HepG2 (cell line): ENCODE results near the gene KCTD5. TPM values are rescaled to one million over a fixed set of nuclear protein-coding genes. Genes with fewer than 3 reads are reported as not detected.

Source experiments
- AKAP8 ChIP-seq: sonication (generic); formaldehyde crosslinking; IDR thresholded peaks from 2 replicates; pipeline ENCODE4 v1.5.1; 2020; ENCODE audit warnings: mild to moderate bottlenecking, missing genetic modification reagents
- JUN ChIP-seq: sonication (generic); formaldehyde crosslinking; IDR thresholded peaks from 2 replicates; pipeline ENCODE4 v1.4.0; 2020; ENCODE audit warnings: mild to moderate bottlenecking, missing genetic modification reagents
- KDM4B ChIP-seq: sonication (generic); formaldehyde crosslinking; IDR thresholded peaks from 2 replicates; pipeline ENCODE4 v1.4.0; 2020; ENCODE audit warnings: missing genetic modification reagents
- KLF12 ChIP-seq: sonication (generic); formaldehyde crosslinking; IDR thresholded peaks from 2 replicates; pipeline ENCODE4 v1.4.0; 2020; ENCODE audit warnings: missing genetic modification reagents, borderline replicate concordance
- REXO4 ChIP-seq: sonication (generic); formaldehyde crosslinking; IDR thresholded peaks from 2 replicates; pipeline ENCODE4 v1.8.0; 2022; ENCODE audit warnings: missing genetic modification reagents, mild to moderate bottlenecking, borderline replicate concordance
- ZBTB38 ChIP-seq: sonication (generic); formaldehyde crosslinking; IDR thresholded peaks from 2 replicates; pipeline ENCODE4 v1.5.1; 2020; ENCODE audit warnings: mild to moderate bottlenecking, missing genetic modification reagents
- ZC3H4 ChIP-seq: sonication (generic); formaldehyde crosslinking; IDR thresholded peaks from 2 replicates; pipeline ENCODE4 v1.4.0; 2020; ENCODE audit warnings: missing genetic modification reagents, borderline replicate concordance
- ZNF224 ChIP-seq: sonication (generic); formaldehyde crosslinking; IDR thresholded peaks from 2 replicates; pipeline ENCODE4 v1.5.0; 2020; ENCODE audit warnings: mild to moderate bottlenecking, missing genetic modification reagents
- ZNF331 ChIP-seq: sonication (generic); formaldehyde crosslinking; IDR thresholded peaks from 2 replicates; pipeline ENCODE4 v1.4.0; 2020; ENCODE audit warnings: missing genetic modification reagents
- ZNF546 ChIP-seq: sonication (generic); formaldehyde crosslinking; conservative IDR thresholded peaks from 2 replicates; pipeline ENCODE4 v1.8.1; 2023; ENCODE audit warnings: mild to moderate bottlenecking, missing genetic modification reagents
- ZNF720 ChIP-seq: sonication (generic); formaldehyde crosslinking; IDR thresholded peaks from 2 replicates; pipeline ENCODE4 v1.4.0; 2020; ENCODE audit warnings: missing genetic modification reagents
- ZNF788 ChIP-seq: sonication (generic); formaldehyde crosslinking; IDR thresholded peaks from 2 replicates; pipeline ENCODE4 v1.5.0; 2020; ENCODE audit warnings: mild to moderate bottlenecking, missing genetic modification reagents, borderline replicate concordance
- polyA plus RNA-seq, 8 experiments: library from polyadenylated mRNA; depleted of rRNA in 3 of 8; stranded (reverse) in 7 of 8; unstranded in 1 of 8; fragments of >200 nt; fragmentation: Illumina TruSeq in 4 of 8; extraction: Trizol in 4 of 8; gene quantifications; 2 replicates each; pipeline versions ENCODE4 v1.2.1 to v1.2.3, GENCODE V29; 2011 to 2016; ENCODE audit warnings: low read depth in 4 of 8, missing spikeins in 1 of 8, mixed read lengths in 1 of 8; ENCODE audit not compliant: insufficient read depth in 1 of 8
- total RNA-seq, 5 experiments: library from RNA; depleted of rRNA; stranded (reverse); fragments of >200 nt; fragmentation: Illumina TruSeq; extraction: Trizol; gene quantifications; 2 replicates each; pipeline ENCODE4 v1.2.3, GENCODE V29; 2016; ENCODE audit warnings: low read depth in 1 of 5
- TF ChIP-seq, protein P1 (sequence below): IDR thresholded peaks from 2 replicates; pipeline ENCODE4 v1.6.1; 2012; ENCODE audit warnings: low read depth, low read length, improper control_type of control experiment
- TF ChIP-seq, protein P2 (sequence below): sonication (generic); formaldehyde crosslinking; conservative IDR thresholded peaks from 2 replicates; pipeline ENCODE4 v1.8.0; 2022; ENCODE audit warnings: missing genetic modification reagents
- TF ChIP-seq, protein P3 (sequence below): sonication (generic); formaldehyde crosslinking; IDR thresholded peaks from 2 replicates; pipeline ENCODE4 v1.4.0; 2020; ENCODE audit warnings: missing genetic modification reagents, borderline replicate concordance
- TF ChIP-seq, protein P4 (sequence below): sonication (generic); formaldehyde crosslinking; IDR thresholded peaks from 2 replicates; pipeline ENCODE4 v1.5.1; 2020; ENCODE audit warnings: missing genetic modification reagents, mild to moderate bottlenecking, borderline replicate concordance
- TF ChIP-seq, protein P5 (sequence below): sonication (generic); formaldehyde crosslinking; IDR thresholded peaks from 2 replicates; pipeline ENCODE4 v1.5.0; 2020; ENCODE audit warnings: mild to moderate bottlenecking, missing genetic modification reagents

KCTD5 gene
- total and polyA plus RNA-seq, 2 of the 13 experiments (the other 11 are each of a cell fraction or from before 2014, with no cell fraction given) = 25.4 to 29.8 TPM

DNA sequence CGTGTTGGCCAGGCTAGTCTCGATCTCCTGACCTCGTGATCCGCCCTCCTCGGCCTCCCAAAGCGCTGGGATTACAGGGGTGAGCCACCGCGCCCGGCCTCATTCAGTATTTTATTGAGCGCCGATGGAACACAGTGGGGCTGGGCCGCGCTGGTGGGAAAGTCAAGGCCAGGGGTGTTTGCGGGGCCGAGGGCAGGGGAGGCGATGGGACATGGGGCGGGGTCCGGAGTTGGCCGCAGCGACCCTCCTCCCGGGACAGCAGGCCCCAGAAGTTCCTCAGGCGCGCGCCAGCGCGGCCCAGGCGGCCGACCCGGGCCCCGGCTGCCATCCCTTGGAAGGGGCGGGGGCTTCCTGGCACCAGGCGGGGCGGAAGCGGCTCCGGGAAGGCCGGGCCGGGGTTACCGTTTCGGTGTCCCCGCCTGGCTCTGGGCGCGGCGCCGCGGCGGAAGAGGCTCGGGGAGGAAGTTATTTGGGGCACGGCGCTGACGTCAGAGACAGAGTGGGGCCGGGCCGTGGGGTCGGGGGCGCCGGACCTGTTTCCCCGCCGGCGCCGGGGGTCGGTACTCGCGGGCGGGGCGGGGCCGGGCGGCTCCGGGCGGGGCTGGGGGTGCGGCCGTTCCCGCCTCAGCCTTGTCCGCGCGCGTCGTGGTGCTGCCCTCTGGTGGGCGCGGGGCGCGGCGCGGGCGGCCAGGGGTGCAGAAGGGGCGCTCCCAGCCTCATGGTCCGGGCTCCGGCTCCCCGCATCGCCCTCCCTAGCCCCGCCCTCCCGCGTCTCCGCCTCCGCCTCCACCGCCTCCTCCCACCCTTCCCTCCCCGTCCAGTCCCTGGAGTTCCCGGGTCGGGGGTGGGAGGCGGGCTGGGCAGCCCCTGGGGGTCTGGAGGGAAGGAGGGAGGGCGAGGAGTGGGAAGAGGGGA, 38.7 kb downstream of the KCTD5 start (continued):
- TF ChIP-seq, protein P1, sequence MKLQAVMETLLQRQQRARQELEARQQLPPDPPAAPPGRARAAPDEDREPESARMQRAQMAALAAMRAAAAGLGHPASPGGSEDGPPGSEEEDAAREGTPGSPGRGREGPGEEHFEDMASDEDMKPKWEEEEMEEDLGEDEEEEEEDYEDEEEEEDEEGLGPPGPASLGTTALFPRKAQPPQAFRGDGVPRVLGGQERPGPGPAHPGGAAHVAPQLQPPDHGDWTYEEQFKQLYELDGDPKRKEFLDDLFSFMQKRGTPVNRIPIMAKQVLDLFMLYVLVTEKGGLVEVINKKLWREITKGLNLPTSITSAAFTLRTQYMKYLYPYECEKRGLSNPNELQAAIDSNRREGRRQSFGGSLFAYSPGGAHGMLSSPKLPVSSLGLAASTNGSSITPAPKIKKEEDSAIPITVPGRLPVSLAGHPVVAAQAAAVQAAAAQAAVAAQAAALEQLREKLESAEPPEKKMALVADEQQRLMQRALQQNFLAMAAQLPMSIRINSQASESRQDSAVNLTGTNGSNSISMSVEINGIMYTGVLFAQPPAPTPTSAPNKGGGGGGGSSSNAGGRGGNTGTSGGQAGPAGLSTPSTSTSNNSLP = no peak; the same call in 1 of the 2 replicates
- TF ChIP-seq ZNF788 (CRISPR knock-in tag) (peak; percentile 86; the same call in 1 of the 2 replicates), REXO4 (no peak), AKAP8 (CRISPR knock-in tag) (no peak), ZBTB38 (CRISPR knock-in tag) (peak; percentile 53; the same call in 1 of the 2 replicates), KDM4B (CRISPR knock-in tag) (peak; percentile 53; the same call in 1 of the 2 replicates), ZNF331 (CRISPR knock-in tag) (no peak; the same call in 1 of the 2 replicates), KLF12 (CRISPR knock-in tag) (peak; percentile 50; the same call in 1 of the 2 replicates), ZC3H4 (CRISPR knock-in tag) (no peak), JUN (CRISPR knock-in tag) (no peak), ZNF224 (CRISPR knock-in tag) (0 out of 2 replicates have a peak, but pooled peaks have one; percentile 39), ZNF546 (CRISPR knock-in tag) (0 out of 2 replicates have a peak, but pooled peaks have one; percentile 39), ZNF720 (CRISPR knock-in tag) (no peak)
- TF ChIP-seq, protein P2, sequence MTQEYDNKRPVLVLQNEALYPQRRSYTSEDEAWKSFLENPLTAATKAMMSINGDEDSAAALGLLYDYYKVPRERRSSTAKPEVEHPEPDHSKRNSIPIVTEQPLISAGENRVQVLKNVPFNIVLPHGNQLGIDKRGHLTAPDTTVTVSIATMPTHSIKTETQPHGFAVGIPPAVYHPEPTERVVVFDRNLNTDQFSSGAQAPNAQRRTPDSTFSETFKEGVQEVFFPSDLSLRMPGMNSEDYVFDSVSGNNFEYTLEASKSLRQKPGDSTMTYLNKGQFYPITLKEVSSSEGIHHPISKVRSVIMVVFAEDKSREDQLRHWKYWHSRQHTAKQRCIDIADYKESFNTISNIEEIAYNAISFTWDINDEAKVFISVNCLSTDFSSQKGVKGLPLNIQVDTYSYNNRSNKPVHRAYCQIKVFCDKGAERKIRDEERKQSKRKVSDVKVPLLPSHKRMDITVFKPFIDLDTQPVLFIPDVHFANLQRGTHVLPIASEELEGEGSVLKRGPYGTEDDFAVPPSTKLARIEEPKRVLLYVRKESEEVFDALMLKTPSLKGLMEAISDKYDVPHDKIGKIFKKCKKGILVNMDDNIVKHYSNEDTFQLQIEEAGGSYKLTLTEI = no peak
- TF ChIP-seq, protein P3, sequence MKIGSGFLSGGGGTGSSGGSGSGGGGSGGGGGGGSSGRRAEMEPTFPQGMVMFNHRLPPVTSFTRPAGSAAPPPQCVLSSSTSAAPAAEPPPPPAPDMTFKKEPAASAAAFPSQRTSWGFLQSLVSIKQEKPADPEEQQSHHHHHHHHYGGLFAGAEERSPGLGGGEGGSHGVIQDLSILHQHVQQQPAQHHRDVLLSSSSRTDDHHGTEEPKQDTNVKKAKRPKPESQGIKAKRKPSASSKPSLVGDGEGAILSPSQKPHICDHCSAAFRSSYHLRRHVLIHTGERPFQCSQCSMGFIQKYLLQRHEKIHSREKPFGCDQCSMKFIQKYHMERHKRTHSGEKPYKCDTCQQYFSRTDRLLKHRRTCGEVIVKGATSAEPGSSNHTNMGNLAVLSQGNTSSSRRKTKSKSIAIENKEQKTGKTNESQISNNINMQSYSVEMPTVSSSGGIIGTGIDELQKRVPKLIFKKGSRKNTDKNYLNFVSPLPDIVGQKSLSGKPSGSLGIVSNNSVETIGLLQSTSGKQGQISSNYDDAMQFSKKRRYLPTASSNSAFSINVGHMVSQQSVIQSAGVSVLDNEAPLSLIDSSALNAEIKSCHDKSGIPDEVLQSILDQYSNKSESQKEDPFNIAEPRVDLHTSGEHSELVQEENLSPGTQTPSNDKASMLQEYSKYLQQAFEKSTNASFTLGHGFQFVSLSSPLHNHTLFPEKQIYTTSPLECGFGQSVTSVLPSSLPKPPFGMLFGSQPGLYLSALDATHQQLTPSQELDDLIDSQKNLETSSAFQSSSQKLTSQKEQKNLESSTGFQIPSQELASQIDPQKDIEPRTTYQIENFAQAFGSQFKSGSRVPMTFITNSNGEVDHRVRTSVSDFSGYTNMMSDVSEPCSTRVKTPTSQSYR = no peak; the same call in 1 of the 2 replicates
- TF ChIP-seq, protein P4, sequence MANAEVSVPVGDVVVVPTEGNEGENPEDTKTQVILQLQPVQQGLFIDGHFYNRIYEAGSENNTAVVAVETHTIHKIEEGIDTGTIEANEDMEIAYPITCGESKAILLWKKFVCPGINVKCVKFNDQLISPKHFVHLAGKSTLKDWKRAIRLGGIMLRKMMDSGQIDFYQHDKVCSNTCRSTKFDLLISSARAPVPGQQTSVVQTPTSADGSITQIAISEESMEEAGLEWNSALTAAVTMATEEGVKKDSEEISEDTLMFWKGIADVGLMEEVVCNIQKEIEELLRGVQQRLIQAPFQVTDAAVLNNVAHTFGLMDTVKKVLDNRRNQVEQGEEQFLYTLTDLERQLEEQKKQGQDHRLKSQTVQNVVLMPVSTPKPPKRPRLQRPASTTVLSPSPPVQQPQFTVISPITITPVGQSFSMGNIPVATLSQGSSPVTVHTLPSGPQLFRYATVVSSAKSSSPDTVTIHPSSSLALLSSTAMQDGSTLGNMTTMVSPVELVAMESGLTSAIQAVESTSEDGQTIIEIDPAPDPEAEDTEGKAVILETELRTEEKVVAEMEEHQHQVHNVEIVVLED = peak; percentile 63; the same call in 1 of the 2 replicates
- TF ChIP-seq, protein P5, sequence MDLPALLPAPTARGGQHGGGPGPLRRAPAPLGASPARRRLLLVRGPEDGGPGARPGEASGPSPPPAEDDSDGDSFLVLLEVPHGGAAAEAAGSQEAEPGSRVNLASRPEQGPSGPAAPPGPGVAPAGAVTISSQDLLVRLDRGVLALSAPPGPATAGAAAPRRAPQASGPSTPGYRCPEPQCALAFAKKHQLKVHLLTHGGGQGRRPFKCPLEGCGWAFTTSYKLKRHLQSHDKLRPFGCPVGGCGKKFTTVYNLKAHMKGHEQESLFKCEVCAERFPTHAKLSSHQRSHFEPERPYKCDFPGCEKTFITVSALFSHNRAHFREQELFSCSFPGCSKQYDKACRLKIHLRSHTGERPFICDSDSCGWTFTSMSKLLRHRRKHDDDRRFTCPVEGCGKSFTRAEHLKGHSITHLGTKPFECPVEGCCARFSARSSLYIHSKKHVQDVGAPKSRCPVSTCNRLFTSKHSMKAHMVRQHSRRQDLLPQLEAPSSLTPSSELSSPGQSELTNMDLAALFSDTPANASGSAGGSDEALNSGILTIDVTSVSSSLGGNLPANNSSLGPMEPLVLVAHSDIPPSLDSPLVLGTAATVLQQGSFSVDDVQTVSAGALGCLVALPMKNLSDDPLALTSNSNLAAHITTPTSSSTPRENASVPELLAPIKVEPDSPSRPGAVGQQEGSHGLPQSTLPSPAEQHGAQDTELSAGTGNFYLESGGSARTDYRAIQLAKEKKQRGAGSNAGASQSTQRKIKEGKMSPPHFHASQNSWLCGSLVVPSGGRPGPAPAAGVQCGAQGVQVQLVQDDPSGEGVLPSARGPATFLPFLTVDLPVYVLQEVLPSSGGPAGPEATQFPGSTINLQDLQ = no peak
